Spleen (tissue), 7 donors: ENCODE measurements around the gene BCL11B.

Experiments
- CTCF ChIP-seq, 11 experiments: fragments of 200-600 bp in 7 of 11; fragments of 450-650 bp in 4 of 11; sonication (generic) in 4 of 11; IDR thresholded peaks in 8 of 11; conservative IDR thresholded peaks in 3 of 11; 1 replicate in 7 of 11; 2 replicates in 4 of 11; pipeline versions ENCODE4 v1.4.0 to v1.8.0; 2016 to 2021; ENCODE audit warnings: antibody characterized with exemption in 11 of 11, inconsistent platforms in 4 of 11, mild to moderate bottlenecking in 1 of 11
- POLR2A ChIP-seq, 3 donors: fragments of 450-650 bp; IDR thresholded peaks; one replicate each; pipeline ENCODE4 v1.5.1; 2017; ENCODE audit warnings: antibody characterized with exemption in 3 of 3, mild to moderate bottlenecking in 1 of 3
- donor health status: DM: no; HTN: no; CAD: no; lungs with moderate emphysema.
- donor health status: DM: no; HTN: no; CAD: no.
- donor health status: DM: no; HTN: no; CAD: no.

GRCh38 chr14:99198746-99199502 is 73.1 kb downstream of the BCL11B start:
- TF ChIP-seq CTCF (IDR thresholded peaks at IDR 0.05 in 8 of 11, conservative IDR thresholded peaks at IDR 0.05 in 3 of 11): no peak
- TF ChIP-seq POLR2A (IDR thresholded peaks at IDR 0.05): no peak
